ENCODE measurements around the gene EOLA1.
"Not testable (repeated sequence)": the region's sequence is repeated elsewhere in the genome, so short reads cannot be mapped to it uniquely, and the experiment has no call there.

Gene EOLA1

DNA sequence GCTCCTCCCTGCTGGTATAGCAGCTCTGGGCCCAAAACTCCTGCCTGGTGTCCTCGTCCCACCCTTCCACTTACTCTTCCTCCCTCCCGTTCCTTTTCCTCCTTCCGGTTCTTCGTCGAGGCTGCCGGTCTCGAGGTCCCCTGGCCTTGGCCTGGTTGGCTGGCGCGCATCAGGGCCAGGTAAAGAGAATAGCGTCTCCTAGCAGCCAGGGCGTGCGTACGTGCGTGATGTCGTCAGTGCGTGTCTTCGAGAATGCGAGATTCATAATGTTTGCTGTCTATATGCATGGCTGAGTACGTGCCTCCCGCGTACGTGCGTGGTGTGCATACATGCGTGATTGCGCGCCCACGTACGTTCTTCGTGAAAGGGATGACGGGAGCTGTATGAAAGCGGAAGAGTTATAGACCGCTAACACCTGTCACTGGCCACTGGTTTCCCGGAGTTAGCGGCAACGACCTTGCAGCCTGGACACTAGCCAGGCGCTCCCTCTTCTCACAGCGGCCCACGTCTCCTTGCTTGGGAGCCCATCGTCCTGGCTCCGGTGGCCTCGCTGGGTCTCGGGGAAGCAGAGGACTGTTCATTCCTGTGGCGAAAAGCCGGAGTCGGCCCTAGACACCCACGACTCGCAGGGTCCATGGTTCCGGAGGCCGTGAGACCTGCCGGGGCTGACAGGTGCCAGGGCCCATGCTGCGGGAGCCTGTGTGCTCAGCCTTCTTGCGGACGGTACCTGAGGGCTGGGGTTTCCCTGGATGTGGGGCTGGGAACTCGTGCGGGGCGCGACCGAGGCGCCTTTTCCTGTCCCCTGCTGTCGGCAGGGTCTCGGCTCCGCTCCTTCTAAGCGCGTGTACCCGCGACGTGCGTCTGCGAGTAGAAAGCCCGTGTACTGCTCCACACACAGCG is at the start of gene EOLA1:
TSS of gene EOLA1 (plus strand) at position 392 of the 900 bp plus-strand sequence. CDS start 4,619 bp downstream, outside the sequence.
- peak within 1 kb of the TSS; percentile 79 for H3K27ac ChIP-seq
- peak; percentile 76 for DNase-seq (ENCODE audit: low read depth, low spot score)

DNA sequence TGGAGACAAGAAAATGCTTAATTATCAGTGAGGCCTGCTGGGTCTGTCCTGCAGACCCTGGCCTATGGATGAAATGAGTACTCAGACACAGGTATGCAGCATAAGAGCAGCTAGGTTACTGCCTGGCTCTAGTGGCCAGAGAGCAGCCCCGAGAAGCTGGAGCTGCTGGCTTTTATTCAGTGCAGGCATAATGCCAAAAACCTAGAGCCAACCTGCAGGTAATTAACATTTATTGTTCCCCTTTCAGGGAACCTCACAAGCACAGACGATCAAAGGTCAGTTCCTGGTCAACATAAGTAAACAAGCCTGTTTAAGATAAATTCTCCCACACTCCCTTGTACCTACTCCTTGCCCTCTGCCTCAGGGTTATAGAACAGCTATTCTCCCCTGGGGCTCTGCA is 49.0 kb upstream of the EOLA1 start:
- no peak for DNase-seq (ENCODE audit: low read depth, low spot score)
- no peak overlapping the region for H3K27ac ChIP-seq

GRCh38 chrX:149493567-149494562 is 46.9 kb upstream of the EOLA1 start:
- peak overlapping the region; percentile 72 for H3K27ac ChIP-seq
- no peak for DNase-seq (ENCODE audit: low read depth, low spot score)

DNA sequence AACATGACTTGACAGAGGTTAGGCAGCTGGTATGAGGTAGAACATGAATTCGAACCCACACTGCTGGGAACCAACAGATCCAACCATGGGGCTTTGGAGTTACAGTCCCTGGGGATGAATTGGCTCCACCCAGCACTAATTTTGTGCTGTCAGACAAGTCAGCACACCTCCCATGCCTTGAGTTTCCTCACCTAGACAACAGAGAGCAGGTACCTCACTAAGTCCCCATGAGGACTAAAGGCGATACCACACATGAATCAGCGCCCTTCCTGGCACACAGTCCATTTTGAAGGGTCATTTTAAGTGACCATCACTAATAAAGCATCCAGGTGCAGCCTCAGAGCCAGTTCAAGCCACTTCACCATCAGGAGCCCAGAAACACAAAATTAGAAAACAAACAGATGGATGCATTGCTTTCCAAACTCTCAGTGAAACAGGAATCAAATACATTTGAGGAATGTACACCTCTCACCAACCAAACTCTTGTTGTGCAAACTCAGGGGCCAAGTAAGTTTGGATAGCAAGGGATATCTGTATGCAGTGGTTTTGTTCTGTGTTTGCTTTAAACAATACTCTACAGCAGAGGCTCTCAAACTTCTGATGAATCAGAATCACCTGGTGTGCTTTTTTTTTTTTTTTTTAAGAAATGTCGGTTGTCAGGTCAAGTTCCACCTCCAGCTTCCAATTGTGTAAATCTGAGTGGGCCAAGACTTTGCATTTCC is 45.8 kb upstream of the EOLA1 start:
- no peak for DNase-seq (ENCODE audit: low read depth, low spot score)
- peak overlapping the region; percentile 72 for H3K27ac ChIP-seq

DNA sequence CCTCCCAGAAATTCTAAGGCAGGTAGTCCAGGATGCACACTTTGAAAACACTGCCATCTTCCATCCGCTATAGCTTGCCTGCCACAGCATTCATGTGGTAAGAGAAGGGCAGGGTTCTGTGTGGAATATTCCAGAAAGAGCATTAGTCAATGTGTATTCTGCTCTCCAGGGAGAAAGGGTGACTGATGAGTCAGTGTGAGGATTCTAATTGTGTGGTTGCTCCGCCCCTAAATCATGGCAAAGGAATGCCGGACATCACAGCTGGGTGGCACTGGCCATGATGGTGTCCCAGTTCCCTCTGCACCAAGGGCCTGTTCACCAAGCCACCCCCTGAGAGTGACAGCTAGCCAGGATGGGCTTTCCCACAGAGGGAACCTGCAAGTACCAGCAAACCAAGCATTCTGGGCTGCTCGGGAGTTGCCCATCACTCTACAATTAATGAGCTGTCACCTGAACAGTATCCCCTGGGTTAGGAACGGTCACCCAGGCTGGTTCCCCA is 45.2 kb upstream of the EOLA1 start:
- DNase-seq (ENCODE audit: low read depth, low spot score): peak; percentile 50

GRCh38 chrX:149497054-149497453 is 43.8 kb upstream of the EOLA1 start:
- no peak for DNase-seq (ENCODE audit: low read depth, low spot score)
- H3K27ac ChIP-seq: peak overlapping the region; percentile 72

More for the DNA sequence above, 45.2 kb upstream of the EOLA1 start:
- peak overlapping the region; percentile 72 for H3K27ac ChIP-seq

GRCh38 chrX:149497626-149498025 is 43.2 kb upstream of the EOLA1 start:
- DNase-seq (ENCODE audit: low read depth, low spot score): peak; percentile 45
- H3K27ac ChIP-seq: peak overlapping the region; percentile 72

DNA sequence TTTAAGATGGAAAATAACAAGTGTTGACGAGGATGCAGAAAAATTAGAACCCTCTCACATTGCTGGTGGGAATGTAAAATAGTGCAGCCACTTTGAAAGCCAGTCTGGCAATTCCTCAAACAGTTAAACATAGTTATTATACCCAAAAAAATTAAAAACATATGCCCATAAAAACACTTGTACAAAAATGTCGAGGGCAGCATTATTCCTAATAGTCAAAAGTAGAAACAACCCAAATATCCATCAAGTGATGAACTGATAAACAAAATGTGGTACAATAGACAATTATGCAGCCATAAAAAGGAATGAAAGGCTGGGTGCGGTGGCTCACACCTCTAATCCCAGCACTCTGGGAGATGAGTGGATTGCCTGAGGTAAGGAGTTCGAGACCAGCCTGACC is 42.0 kb upstream of the EOLA1 start:
- H3K27ac ChIP-seq: no peak overlapping the region
- DNase-seq (ENCODE audit: low read depth, low spot score): no peak

- H3K27ac ChIP-seq: no peak overlapping the region
- no peak for DNase-seq (ENCODE audit: low read depth, low spot score)
These were observed 41.0 kb upstream of the EOLA1 start for GRCh38 chrX:149499766-149500165.

- H3K27ac ChIP-seq: not testable (repeated sequence)
These were observed 37.9 kb upstream of the EOLA1 start for GRCh38 chrX:149502923-149503322.

DNA sequence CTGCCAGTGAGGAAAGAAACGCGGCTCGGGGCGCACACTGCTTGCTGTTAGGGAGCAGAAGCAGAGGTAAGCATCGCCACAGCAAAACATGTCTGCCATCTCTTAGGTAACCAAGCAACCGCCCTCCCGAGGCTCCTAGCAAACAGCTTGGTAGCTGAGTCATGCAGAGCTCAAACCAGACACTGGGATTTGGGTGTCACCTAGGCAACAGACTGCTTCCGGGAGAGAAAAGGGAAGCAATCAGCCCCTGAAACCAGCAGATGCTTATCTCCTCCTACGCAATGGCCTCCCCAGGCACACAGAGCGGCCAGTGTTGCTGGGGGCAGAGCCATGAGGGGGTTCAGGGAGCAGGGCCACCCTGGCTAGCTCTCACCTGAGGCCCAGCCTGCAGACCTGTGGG is 37.4 kb upstream of the EOLA1 start:
- DNase-seq (ENCODE audit: low read depth, low spot score); H3K27ac ChIP-seq: not testable (repeated sequence)

More at GRCh38 chrX:149502923-149503322, 37.9 kb upstream of the EOLA1 start:
- DNase-seq (ENCODE audit: low read depth, low spot score): not testable (repeated sequence)

DNA sequence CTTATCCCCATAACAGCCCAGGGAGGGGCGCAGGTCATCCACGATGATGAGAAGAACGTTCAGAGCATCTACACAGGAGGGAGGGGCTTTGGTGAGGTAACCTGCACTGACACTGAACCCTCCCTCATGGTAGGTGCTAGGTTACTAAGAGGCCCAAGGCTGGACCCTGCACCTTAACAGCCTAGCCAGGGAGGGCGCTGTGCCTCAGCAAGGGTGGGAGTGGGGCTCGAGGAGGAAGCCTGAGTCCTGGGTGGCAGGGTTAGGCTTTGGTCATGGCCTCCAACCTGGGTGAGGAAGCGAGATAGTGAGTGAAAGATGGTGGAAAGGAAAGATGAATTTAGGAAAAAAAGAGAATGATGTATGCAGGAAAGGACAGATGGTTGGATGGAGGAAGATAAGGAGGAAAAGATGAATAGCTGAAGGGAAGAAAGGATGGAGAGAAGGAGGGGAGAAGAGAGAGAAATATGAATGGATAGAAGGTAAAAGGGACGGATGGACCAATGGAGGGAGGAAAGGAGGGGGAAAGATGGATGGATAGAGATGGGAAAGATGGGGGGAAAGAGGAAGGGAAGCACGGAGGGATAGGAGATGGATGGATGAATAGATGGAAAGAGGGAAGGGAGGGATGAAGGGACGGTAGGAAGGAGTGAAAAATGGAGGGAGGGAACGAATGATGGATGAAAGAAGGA is 36.4 kb upstream of the EOLA1 start:
- DNase-seq (ENCODE audit: low read depth, low spot score): no peak
- H3K27ac ChIP-seq: peak overlapping the region; percentile 76

DNA sequence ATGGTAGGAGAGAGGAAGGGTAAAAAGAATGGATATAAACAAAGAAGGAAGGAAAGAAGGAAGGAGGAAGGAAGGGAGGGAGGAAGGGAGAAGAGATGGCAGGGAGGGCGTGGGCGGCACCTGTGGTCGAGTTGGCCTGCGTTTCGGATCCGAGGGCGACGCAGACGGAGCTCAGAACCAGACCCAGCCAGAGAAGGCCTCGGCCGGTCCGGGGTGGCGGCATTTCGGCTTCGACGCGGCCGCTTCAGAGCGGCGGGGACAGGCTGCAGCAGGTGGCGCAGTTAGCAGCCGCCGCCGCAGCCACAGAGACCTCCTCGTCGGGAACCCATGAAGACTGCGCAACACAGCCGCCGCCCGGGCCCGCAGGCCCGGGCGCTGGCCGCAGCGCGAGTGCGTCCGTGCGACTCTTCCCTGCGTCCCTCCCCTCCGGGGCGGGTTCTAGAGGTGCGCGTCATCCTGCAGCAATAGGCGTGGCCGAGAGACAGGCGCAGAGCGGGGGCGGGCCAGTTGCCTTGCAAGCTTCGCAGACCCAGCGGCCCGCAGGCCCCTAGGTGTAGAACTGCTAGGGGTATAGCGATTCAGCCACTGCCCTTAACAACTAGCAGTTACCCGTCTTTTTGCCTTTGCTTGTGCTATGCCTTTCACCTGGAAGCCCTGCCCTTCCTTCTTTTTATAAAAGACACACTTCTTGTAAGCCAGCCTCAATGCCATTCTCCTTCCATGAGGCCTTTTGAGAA is 35.7 kb upstream of the EOLA1 start, which contains the start of gene IDS:
TSS of gene IDS (minus strand) at position 392 of the 737 bp plus-strand sequence. CDS start at position 223, 169 bp downstream.
- H3K27ac ChIP-seq: peak within 1 kb of the TSS; percentile 76
- DNase-seq (ENCODE audit: low read depth, low spot score): peak; percentile 40

DNA sequence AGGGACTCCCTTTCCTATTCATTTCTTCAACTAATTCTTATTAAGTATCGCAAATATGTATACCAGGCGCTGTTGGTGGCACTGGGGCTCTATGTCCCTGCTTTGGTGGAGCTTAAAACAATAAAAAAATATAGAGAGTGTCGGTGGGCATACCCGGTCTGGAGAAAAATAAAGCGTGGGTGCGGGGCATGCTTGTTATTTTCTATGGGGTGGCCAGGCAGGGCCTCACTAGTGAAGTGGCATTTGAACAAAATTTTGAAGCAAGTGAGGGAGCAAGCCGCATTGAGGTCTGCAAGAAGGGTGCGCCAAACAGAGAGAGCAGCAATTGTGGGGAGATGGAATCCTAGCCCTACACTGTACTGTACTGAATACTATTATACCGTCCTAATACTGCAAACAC is 35.1 kb upstream of the EOLA1 start:
- peak overlapping the region; percentile 76 for H3K27ac ChIP-seq
- DNase-seq (ENCODE audit: low read depth, low spot score): no peak

DNA sequence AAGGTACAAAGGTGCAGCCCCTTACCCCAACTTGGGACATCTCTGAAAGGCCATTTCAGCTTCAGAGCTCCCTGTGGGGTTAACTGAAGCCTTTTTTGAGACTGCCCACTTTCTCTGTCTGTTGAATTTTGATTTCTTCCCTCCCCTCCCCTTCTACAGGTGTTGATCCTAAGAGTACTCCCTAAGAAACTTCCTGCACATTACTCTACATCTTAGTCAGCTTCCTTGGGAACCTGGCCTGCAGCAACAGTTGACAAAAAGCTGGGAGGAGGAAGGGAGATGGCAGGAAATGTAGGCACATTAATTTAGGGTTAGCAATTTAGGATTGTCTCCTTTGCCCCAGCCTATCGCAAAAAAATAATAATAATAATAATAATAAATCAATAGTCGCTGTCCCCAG is 34.5 kb upstream of the EOLA1 start:
- DNase-seq (ENCODE audit: low read depth, low spot score): no peak
- H3K27ac ChIP-seq: peak overlapping the region; percentile 76

GRCh38 chrX:149508467-149508866 is 32.3 kb upstream of the EOLA1 start:
- no peak overlapping the region for H3K27ac ChIP-seq

DNA sequence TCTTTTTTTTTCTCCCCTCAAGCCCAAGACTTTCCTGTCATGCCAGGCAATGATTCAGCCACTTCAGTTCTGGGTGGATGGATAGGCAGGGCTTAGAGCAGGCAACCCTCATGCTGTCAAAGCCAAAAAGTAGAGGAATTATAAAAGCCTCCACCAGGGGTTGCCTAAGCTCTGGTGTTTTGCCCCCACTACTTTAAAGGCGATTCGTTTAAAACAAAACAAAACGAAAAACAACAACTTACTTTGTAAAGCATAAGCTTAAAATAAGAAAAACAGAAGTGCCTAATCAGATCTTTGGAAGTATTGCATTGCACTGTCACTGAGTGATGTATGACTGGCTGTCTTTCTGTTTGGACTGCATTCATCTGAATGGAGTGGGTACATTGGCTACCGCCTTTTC is 30.4 kb upstream of the EOLA1 start:
- no peak for DNase-seq (ENCODE audit: low read depth, low spot score)
- H3K27ac ChIP-seq: peak overlapping the region; percentile 45

More at GRCh38 chrX:149508467-149508866, 32.3 kb upstream of the EOLA1 start:
- no peak for DNase-seq (ENCODE audit: low read depth, low spot score)

GRCh38 chrX:149511081-149511480 is 29.7 kb upstream of the EOLA1 start:
- peak overlapping the region; percentile 45 for H3K27ac ChIP-seq
- peak; percentile 49 for DNase-seq (ENCODE audit: low read depth, low spot score)

Data from epithelial cell of prostate (primary cell).